PFSK-1 (cell line): Measurements from ENCODE around the gene MARCHF7.

Experiments used
- POLR2AphosphoS5 ChIP-seq: IDR thresholded peaks from 2 replicates; pipeline ENCODE4 v1.6.1; 2012; ENCODE audit warnings: low read depth, mild to moderate bottlenecking, control low read depth, low read length, moderate library complexity
- SIN3A ChIP-seq: IDR thresholded peaks from 2 replicates; pipeline ENCODE4 v1.6.1; 2012; ENCODE audit warnings: mild to moderate bottlenecking, low read length, moderate library complexity, borderline replicate concordance; ENCODE audit not compliant: insufficient read depth
- TAF1 ChIP-seq: IDR thresholded peaks from 2 replicates; pipeline ENCODE4 v1.6.1; 2012; ENCODE audit warnings: low read length, control low read depth, borderline replicate concordance; ENCODE audit not compliant: insufficient read depth

DNA sequence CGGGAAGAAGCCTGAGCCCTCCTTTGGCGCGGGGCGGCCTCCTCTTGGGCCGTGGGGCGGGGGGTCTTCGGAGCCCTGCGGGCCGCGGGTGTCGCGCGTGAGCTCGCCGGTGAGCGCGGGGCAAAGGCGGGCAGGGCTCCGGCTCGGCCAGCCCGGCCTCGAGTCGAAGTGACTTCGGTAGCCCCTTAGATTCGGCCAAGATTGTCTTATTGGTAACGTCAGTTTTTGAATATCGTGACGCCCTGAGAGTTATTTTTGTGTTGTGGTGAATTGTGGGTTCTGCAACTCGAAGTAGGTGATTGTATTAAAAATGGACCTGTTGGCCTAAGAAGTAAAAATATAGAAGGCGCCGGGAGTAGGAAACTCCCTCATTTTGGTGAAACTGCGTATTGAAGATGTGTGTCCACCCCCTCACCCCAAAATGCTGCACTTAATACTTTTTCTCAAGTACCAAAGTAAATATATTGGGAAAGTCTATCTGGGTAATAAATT lies 669 bp downstream of the MARCHF7 start:
- TF ChIP-seq POLR2AphosphoS5 (no peak), TAF1 (no peak), SIN3A (no peak)
